Fibroblast of pulmonary artery (primary cell): ENCODE results near the gene C1orf35.

Source experiments
- DNase-seq: peaks from one replicate; pipeline ENCODE4 v3.0.0-alpha.2; 2010; ENCODE audit warnings: low read depth
- H3K4me3 ChIP-seq: replicated peaks from 2 replicates; pipeline ENCODE4 v1.5.1; 2011; ENCODE audit warnings: low read depth, mild to moderate bottlenecking, control low read depth, low read length, moderate library complexity
- TF ChIP-seq, protein P1 (sequence below): IDR thresholded peaks from 2 replicates; pipeline ENCODE4 v1.5.1; 2011; ENCODE audit warnings: mild to moderate bottlenecking, control low read depth, low read length, inconsistent platforms; ENCODE audit errors: missing control alignments

Gene C1orf35

DNA sequence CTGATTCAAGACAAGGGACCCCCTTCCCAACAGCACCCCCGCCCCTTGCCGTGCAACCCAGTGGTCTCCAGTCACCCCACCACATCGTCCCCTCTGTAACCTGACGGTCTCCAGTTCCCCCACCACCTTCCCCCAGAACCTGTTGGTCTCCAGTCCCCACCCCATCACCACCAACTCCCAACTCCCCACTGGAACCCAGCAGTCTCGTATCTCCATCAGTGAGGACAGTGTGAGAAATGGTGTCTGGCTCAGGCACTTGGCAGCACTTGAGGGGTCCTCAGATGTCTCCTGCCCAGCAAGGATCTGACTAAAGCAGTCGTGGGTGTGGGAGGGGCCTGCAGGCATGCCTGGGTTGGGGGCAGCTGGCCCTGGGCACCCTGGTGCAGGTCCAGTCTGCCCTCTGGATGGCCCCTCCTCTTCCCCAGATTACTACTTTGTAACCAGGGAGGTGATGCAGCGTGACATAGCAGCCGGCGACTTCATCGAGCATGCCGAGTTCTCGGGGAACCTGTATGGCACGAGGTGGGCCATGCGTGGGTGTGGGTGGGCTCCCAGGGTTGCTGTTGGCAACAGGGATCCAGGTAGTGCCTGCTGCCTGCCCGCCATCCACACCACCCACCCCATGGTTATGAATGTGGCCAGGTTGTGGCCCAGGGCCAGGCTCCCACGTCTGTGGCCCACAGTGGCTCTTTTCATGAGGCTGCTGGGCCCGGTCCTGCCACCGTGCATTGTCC lies 43.5 kb upstream of the C1orf35 start:
- no peak for DNase-seq
- TF ChIP-seq, protein P1, sequence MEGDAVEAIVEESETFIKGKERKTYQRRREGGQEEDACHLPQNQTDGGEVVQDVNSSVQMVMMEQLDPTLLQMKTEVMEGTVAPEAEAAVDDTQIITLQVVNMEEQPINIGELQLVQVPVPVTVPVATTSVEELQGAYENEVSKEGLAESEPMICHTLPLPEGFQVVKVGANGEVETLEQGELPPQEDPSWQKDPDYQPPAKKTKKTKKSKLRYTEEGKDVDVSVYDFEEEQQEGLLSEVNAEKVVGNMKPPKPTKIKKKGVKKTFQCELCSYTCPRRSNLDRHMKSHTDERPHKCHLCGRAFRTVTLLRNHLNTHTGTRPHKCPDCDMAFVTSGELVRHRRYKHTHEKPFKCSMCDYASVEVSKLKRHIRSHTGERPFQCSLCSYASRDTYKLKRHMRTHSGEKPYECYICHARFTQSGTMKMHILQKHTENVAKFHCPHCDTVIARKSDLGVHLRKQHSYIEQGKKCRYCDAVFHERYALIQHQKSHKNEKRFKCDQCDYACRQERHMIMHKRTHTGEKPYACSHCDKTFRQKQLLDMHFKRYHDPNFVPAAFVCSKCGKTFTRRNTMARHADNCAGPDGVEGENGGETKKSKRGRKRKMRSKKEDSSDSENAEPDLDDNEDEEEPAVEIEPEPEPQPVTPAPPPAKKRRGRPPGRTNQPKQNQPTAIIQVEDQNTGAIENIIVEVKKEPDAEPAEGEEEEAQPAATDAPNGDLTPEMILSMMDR = no peak
- no peak overlapping the region for H3K4me3 ChIP-seq

DNA sequence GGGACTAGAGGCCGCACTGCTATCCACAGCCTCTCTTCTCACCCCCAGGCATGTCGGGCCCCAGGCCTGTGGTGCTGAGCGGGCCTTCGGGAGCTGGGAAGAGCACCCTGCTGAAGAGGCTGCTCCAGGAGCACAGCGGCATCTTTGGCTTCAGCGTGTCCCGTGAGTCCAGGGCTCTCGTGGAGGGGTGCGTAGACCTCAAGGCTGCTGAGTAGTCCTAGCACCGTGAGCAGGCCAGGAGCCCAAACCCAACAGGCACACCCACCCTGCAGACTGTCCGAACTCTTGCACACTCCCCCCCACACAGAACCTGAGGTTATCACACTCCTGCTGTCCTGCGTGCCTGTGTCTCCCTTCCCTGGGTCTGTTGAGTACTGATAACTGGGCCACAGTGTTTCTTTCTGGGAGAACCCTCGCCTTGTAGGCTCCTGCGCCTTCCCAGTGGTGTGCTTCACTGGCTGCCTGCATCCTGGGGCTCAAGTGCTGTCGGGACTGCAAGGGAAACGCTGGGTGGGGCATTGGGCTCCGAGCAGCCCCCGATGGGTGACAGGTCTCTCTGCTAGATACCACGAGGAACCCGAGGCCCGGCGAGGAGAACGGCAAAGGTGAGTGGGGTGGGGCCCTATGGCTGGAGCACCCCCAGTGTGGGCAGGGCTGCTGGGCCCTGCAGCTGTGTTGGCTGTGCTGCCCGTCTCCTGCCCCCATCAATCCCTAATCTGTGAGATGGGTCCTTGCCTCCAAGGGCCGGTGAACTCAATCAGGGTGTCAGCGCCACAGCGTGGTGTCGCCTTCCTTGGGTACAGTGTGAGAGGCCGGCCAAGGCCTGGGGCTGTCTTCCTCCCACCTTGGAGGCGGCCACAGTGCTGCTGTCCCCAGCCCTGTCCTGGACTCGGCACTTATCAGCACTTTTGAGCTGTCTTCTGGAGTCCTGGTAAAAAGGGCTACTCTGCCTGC lies 42.6 kb upstream of the C1orf35 start:
- DNase-seq = no peak
- TF ChIP-seq, protein P1 = no peak
- no peak overlapping the region for H3K4me3 ChIP-seq

DNA sequence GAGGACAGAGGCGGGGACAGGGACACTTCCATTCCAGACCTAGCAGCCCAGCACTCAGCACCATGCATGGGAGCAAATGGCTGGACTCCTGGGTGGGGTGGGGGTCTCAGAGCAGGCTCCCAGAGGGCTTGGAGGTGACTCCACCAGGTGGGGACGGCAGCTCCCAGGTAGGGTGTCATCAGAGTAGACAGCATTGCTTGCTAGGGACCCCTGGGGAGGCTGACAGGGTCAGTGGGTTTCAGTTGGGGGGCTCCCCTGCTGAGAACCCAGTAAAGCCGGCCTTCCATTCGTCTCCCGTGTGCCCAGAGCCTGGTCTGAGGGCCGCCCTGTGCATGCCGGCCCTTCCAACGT lies 41.8 kb upstream of the C1orf35 start:
- TF ChIP-seq, protein P1 = no peak
- DNase-seq = no peak
- no peak overlapping the region for H3K4me3 ChIP-seq

DNA sequence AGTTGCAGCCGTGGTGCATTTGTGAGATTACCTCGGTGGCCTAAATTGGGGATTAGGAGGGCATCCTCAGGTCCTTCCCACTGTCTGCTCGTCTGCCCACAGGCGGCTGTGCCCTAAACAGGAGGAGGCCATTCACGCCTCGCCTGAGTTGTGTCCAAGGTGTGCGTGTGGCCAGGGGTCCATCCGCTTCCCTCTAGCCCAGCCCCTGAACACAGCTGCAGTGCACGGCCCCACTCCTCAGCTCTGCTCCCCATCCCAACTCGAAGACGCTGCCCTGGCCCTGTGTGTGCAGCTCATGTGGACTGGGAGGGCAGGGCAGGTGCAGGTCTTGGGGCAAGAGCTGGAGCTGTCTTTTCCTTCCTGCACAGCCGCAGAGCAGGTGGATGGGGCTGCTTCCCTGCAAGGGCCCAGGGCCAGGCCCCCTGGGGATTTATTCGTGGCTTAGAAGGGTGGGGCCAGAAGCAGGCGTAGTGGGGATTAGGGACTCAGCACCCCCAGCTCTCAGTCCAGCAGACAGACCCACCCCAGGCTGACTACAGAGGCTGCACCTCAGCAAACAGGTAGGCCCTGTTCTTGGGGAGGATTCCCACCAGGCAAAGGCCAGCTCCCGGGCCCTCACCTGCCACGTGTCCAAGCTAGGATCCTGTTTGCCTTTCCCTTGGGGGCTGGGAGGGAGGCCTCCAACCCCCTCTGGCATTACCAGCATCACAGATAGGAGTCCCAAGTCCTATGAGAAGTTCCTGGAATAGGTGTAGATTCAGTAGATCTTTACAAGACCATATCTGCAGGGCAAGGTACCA lies 41.3 kb upstream of the C1orf35 start:
- TF ChIP-seq, protein P1 = no peak
- DNase-seq = no peak
- H3K4me3 ChIP-seq = no peak overlapping the region

DNA sequence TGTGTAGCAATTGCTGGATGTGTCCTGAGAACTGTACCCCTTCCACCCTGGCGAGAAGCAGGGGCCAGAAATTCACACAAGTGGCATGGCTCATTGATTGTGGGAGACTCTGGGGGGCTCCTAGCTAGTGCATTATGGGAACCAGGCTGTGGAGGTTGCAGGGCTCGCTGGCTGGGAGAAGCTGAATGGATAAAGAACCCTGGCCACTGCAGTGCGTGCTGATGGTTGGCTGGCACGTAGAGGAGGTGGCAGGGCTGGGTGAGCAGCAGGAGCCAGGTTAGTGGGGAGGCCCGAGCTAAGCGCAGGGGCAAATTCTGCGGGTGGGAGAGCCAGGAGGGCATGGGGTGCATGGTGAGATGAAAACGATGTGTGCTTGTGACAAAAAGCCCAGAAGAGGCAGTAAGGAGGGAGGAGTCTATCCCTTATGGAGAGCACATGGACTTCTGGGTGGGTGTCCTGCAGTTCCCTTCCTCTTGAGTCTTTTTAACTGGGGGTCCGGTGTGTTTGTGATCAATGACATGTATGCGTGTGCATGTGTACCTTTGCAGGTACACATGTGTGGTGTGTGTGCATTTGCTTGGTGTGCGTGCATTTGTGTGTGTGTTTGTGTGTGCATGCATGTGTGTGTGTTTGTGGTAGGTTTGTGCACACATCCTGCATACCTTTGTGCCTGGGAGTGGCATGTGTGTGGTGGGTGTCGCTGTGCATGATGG lies 40.5 kb upstream of the C1orf35 start:
- H3K4me3 ChIP-seq = no peak overlapping the region
- DNase-seq = no peak
- TF ChIP-seq, protein P1 = no peak

DNA sequence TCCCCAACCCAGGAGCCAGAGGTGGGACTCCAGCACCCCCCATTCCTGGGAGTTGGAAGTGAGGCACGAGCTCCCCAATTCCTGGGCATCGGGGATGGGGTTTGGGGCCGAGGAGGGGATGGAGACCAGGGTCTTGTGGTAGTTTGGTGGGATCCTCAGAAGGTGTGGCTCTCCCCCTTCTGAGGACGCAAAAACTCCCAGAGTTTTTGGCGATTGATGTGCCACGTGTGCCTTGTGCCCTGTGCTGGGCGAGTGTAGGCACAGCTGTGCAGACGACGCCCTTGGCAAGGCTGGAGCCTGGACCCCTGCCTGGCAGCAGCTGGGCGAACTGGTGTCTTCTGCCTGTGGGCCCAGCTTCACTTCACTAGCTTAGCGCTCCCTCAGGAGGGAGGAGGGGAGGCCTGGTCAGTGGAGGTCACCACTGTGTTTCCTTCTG lies 39.6 kb upstream of the C1orf35 start:
- TF ChIP-seq, protein P1 = no peak
- no peak overlapping the region for H3K4me3 ChIP-seq
- no peak for DNase-seq
